ENCODE data around the gene RBM47. TPM values are rescaled to one million over a fixed set of nuclear protein-coding genes. Genes with fewer than 3 reads are reported as not detected.

RBM47 gene
- total and polyA plus RNA-seq, 10 of the 15 experiments (the other 5 are each of a cell fraction or from before 2014, with no cell fraction given) = 7.9 to 45.0 (median 28.7) TPM

DNA sequence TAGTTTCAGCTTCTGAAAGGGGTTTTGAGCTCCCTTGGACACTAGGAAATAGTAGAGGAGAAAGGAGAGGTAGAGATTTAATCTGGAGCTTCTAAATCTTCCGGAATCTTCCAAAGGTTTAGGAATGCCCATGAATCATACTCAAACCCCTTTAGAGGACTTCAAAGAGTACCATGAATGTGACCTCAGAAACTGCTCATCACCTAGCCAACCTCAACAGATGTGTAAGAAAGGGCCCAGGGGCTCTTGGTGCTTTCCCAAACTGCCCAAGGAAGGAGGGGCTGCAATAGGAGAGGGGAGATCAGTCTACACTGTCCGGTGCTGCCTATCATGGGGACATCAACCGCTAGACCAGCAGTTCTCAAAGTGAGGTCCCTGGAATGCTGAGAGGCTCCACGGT lies 109.1 kb downstream of the RBM47 start:
- DNase-seq (ENCODE audit: low read depth, low spot score) = no peak
- in situ Hi-C loops (cut with MboI) (no loop called here), intact Hi-C loops (cut with micrococcal nuclease; ENCODE audit: unreplicated experiment) (no loop called here)
- peaks cover 37% of the 10 kb centered on the region for H3K4me1 ChIP-seq (ENCODE audit: control insufficient read depth, insufficient read depth, low read length)
- BruUV-seq (replicated peaks) = no TSS peak
- H3K27ac ChIP-seq (ENCODE audit: control insufficient read depth, insufficient read depth) = 0 out of 2 replicates have a peak overlapping the region, but pooled peaks have one; percentile 7
- H3K9ac ChIP-seq (ENCODE audit: control insufficient read depth, insufficient read depth, low read length) = no peak overlapping the region
- no peak for FAIRE-seq
- no peaks in the 10 kb centered on the region for H3K9me3 ChIP-seq (replicated peaks; ENCODE audit: control insufficient read depth, insufficient read depth, low read length)
- H3K27me3 ChIP-seq (replicated peaks in 1 of 2; ENCODE audit: control insufficient read depth in 2 of 2, insufficient read depth in 2 of 2, low read length in 1 of 2) = no peaks in the 10 kb centered on the region
- no peaks in the 10 kb centered on the region for H4K20me1 ChIP-seq (ENCODE audit: control insufficient read depth, insufficient read depth)
- ChIA-PET RAD21 (ENCODE audit: unreplicated experiment) (no interaction called here), SMC1A (ENCODE audit: uncharacterized antibody, unreplicated experiment) (interaction anchor here (1.0 to 1.6 kb wide), 3 partner anchors 8 to 68 kb away, joined by 3 to 6 read pairs (median 3); no protein-coding TSS in a partner anchor), CTCF (interaction anchor here (1.2 kb wide), 1 partner anchor 55 kb away, joined by 3 read pairs; no protein-coding TSS in a partner anchor), POLR2A (no interaction called here)
- no peak overlapping the region for H3K4me2 ChIP-seq (ENCODE audit: control insufficient read depth, insufficient read depth)
- peaks cover 28% of the 10 kb centered on the region for H3K79me2 ChIP-seq (ENCODE audit: control insufficient read depth, insufficient read depth, low read length)
- WGBS (ENCODE audit: insufficient coverage, insufficient replicate concordance, low lambda C conversion rate, missing lambda C conversion rate) = 69% methylated on average over 4 of the region's 4 CpGs
- H3K4me3 ChIP-seq = no peak overlapping the region
- H2AFZ ChIP-seq (ENCODE audit: control insufficient read depth, low read depth, low read length) = no peak overlapping the region
- H3K36me3 ChIP-seq (ENCODE audit: control insufficient read depth in 2 of 2, insufficient read depth in 2 of 2, low read length in 1 of 2) = peaks cover 1 to 11% of the 10 kb centered on the region in 2 experiments; a peak in 3 of 4 replicates
- ATAC-seq = peak; percentile 4; the same call in 1 of the 3 replicates
- TF ChIP-seq, protein P1, sequence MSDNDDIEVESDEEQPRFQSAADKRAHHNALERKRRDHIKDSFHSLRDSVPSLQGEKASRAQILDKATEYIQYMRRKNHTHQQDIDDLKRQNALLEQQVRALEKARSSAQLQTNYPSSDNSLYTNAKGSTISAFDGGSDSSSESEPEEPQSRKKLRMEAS (IDR thresholded peaks at IDR 0.05; ENCODE audit: low read depth, low read length) = no peak
- TF ChIP-seq NR2C2 (IDR thresholded peaks at IDR 0.05; ENCODE audit: borderline replicate concordance, control insufficient read depth, insufficient read length, low read depth) (no peak), TCF7 (IDR thresholded peaks at IDR 0.05; ENCODE audit: borderline replicate concordance) (peak; percentile 76), NFXL1 (IDR thresholded peaks at IDR 0.05; ENCODE audit: borderline replicate concordance) (no peak), CEBPZ (IDR thresholded peaks at IDR 0.05; ENCODE audit: low read depth, low read length) (no peak), IKZF2 (IDR thresholded peaks at IDR 0.05) (0 out of 4 replicates have a peak, but pooled peaks of 1 of the 2 experiments have one; percentile 20), RUNX3 (IDR thresholded peaks at IDR 0.05; ENCODE audit: low read length) (peak; percentile 51), ZNF24 (IDR thresholded peaks at IDR 0.05) (no peak), JUNB (IDR thresholded peaks at IDR 0.05) (peak; percentile 28; the same call in 1 of the 2 replicates), EED (IDR thresholded peaks at IDR 0.05; ENCODE audit: low read depth) (0 out of 2 replicates have a peak, but pooled peaks have one; percentile 16), IKZF1 (conservative IDR thresholded peaks at IDR 0.05) (0 out of 2 replicates have a peak, but pooled peaks have one; percentile 20), BHLHE40 (IDR thresholded peaks at IDR 0.05; ENCODE audit: borderline replicate concordance in 1 of 2, low read depth in 2 of 2, low read length in 1 of 2) (no peak), NFYA (IDR thresholded peaks at IDR 0.05; ENCODE audit: borderline replicate concordance, low read depth, low read length) (no peak), EGR1 (IDR thresholded peaks at IDR 0.05; ENCODE audit: borderline replicate concordance in 1 of 2, low read depth in 2 of 2, low read length in 2 of 2) (no peak), MEF2A (IDR thresholded peaks at IDR 0.05; ENCODE audit: insufficient read depth, low read depth, low read length) (no peak), POU2F2 (IDR thresholded peaks at IDR 0.05; ENCODE audit: borderline replicate concordance, low read depth, low read length) (no peak)
- TF ChIP-seq, protein P2, sequence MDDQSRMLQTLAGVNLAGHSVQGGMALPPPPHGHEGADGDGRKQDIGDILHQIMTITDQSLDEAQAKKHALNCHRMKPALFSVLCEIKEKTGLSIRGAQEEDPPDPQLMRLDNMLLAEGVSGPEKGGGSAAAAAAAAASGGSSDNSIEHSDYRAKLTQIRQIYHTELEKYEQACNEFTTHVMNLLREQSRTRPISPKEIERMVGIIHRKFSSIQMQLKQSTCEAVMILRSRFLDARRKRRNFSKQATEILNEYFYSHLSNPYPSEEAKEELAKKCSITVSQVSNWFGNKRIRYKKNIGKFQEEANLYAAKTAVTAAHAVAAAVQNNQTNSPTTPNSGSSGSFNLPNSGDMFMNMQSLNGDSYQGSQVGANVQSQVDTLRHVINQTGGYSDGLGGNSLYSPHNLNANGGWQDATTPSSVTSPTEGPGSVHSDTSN (IDR thresholded peaks at IDR 0.05; ENCODE audit: insufficient replicate concordance, low read depth, low read length) = no peak
- TF ChIP-seq, protein P3, sequence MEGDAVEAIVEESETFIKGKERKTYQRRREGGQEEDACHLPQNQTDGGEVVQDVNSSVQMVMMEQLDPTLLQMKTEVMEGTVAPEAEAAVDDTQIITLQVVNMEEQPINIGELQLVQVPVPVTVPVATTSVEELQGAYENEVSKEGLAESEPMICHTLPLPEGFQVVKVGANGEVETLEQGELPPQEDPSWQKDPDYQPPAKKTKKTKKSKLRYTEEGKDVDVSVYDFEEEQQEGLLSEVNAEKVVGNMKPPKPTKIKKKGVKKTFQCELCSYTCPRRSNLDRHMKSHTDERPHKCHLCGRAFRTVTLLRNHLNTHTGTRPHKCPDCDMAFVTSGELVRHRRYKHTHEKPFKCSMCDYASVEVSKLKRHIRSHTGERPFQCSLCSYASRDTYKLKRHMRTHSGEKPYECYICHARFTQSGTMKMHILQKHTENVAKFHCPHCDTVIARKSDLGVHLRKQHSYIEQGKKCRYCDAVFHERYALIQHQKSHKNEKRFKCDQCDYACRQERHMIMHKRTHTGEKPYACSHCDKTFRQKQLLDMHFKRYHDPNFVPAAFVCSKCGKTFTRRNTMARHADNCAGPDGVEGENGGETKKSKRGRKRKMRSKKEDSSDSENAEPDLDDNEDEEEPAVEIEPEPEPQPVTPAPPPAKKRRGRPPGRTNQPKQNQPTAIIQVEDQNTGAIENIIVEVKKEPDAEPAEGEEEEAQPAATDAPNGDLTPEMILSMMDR (IDR thresholded peaks at IDR 0.05 in 2 of 3, conservative IDR thresholded peaks at IDR 0.05 in 1 of 3; ENCODE audit: control insufficient read depth in 2 of 3, extremely low read depth in 1 of 3, insufficient read depth in 1 of 3, low read depth in 3 of 3, low read length in 3 of 3) = no peak

All from GM12878 (cell line).